ENCODE results near the gene MTCL3.

The MTCL3 gene

DNA sequence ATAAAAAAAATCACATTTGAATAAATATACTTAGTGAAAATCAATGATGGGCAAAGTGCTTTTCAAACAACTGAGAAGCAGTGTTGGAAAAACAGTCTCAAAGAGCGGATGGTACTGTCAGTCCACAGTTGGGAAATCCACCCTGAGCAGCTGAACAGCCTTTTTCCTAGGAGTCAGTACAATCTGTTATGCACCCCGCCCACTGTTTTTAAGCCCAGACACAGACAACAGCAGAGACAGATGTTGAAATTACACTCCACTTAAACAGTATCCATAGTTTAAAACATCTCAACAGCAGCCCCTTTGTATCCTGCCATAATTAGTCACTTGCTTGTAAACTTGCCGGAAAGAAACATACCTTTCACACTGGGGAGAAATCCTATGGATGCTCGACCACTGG is 60.3 kb downstream of the MTCL3 start:
- Histone ChIP-seq H3K9ac (no peak overlapping the region), H3K27ac (no peak overlapping the region)

DNA sequence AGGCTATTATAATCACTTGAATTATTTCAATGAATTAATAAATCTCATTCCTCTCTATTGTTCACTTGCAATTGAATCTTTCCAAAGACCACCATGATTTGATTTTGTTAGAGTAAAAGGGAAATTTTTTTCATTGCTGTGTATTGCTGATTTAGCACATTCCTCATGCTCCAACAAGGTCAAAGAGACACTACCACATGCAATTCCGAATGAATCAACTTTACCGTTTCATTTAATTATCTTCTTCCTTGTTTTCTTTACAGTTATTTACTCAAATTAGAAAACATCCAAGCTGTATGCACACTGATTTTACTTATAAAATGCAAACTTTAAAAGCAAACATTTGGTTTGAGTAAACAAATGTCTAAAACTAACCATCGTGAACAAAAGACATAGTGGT is 60.9 kb downstream of the MTCL3 start:
- no peaks in the 10 kb centered on the region for H4K20me1 ChIP-seq (ENCODE audit: insufficient read depth)
- no peaks in the 10 kb centered on the region for H3K27me3 ChIP-seq (ENCODE audit: insufficient read depth, low read depth)
- H3K36me3 ChIP-seq (ENCODE audit: insufficient read depth) = no peaks in the 10 kb centered on the region
- TF ChIP-seq, protein P1, sequence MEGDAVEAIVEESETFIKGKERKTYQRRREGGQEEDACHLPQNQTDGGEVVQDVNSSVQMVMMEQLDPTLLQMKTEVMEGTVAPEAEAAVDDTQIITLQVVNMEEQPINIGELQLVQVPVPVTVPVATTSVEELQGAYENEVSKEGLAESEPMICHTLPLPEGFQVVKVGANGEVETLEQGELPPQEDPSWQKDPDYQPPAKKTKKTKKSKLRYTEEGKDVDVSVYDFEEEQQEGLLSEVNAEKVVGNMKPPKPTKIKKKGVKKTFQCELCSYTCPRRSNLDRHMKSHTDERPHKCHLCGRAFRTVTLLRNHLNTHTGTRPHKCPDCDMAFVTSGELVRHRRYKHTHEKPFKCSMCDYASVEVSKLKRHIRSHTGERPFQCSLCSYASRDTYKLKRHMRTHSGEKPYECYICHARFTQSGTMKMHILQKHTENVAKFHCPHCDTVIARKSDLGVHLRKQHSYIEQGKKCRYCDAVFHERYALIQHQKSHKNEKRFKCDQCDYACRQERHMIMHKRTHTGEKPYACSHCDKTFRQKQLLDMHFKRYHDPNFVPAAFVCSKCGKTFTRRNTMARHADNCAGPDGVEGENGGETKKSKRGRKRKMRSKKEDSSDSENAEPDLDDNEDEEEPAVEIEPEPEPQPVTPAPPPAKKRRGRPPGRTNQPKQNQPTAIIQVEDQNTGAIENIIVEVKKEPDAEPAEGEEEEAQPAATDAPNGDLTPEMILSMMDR (conservative IDR thresholded peaks at IDR 0.05; ENCODE audit: low read depth, low read length) = no peak
- H3K4me3 ChIP-seq (IDR thresholded peaks at IDR 0.05; ENCODE audit: insufficient read depth, low read depth, low read length) = no peak overlapping the region
- H3K4me1 ChIP-seq (ENCODE audit: low read depth, poor library complexity, severe bottlenecking) = no peaks in the 10 kb centered on the region
- H3K4me2 ChIP-seq = no peak overlapping the region
- no peaks in the 10 kb centered on the region for H3K79me2 ChIP-seq (ENCODE audit: insufficient read depth, low read depth)
- H3K9ac ChIP-seq = no peak overlapping the region
- no peak overlapping the region for H2AFZ ChIP-seq (ENCODE audit: low read depth)
- H3K27ac ChIP-seq = no peak overlapping the region

More for the DNA sequence above, 60.3 kb downstream of the MTCL3 start:
- Histone ChIP-seq H3K79me2 (ENCODE audit: insufficient read depth, low read depth) (no peaks in the 10 kb centered on the region), H3K27me3 (ENCODE audit: insufficient read depth, low read depth) (no peaks in the 10 kb centered on the region), H3K4me3 (IDR thresholded peaks at IDR 0.05; ENCODE audit: insufficient read depth, low read depth, low read length) (no peak overlapping the region), H3K4me1 (ENCODE audit: low read depth, poor library complexity, severe bottlenecking) (no peaks in the 10 kb centered on the region), H2AFZ (ENCODE audit: low read depth) (no peak overlapping the region), H3K36me3 (ENCODE audit: insufficient read depth) (no peaks in the 10 kb centered on the region), H4K20me1 (ENCODE audit: insufficient read depth) (no peaks in the 10 kb centered on the region), H3K4me2 (no peak overlapping the region)
- TF ChIP-seq, protein P1 (conservative IDR thresholded peaks at IDR 0.05; ENCODE audit: low read depth, low read length) = no peak

DNA sequence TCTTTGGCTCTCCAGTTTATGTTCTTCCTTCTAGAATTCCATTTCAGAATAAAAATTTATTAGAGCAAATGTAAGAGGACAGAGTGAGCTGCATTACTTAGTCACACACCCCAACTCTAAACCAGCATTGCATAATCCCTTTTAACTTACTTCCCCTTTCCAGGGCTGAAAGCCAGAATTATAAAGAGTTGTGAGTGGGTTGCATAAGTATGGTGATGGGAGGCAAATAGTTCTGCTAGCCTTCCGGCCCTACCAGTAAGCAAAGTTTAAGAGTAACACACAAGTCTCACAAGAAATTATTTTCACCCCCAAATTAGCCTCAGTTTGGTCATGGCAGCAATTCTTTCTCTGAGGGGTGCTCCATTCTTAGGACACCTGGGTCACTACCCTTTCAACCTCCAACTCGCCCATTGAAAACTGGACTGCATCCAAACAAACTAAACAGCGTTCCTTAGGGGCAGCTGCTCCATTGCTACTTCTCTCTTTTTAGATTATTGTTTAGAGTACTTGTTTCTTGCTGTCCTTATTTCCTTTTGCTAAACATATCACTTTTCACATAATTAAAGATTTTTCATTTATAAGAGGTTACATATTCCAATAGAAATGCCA is 61.6 kb downstream of the MTCL3 start:
- Histone ChIP-seq H3K4me3 (IDR thresholded peaks at IDR 0.05; ENCODE audit: insufficient read depth, low read depth, low read length) (no peak overlapping the region), H3K27ac (no peak overlapping the region), H3K36me3 (ENCODE audit: insufficient read depth) (no peaks in the 10 kb centered on the region)

DNA sequence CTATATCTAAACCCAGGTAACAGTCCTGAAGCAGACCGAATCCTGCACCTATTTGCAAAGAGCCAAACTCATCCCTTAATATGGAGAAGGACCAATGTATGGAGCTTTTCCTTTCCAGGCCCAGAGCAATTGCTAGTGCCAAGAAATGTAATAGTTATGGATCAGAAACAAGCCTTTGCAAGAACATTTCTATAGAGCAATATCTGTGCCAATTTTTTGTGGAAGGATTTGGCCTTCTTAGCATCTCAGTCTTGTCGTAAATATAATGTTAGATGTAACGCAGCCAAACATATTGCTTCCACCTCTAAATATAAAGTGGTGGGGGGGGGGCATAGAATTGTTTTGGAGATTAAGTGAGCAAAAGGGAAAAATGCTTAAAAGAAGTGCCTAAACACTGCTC is 62.7 kb downstream of the MTCL3 start:
- no peaks in the 10 kb centered on the region for H4K20me1 ChIP-seq (ENCODE audit: insufficient read depth)
- no peaks in the 10 kb centered on the region for H3K36me3 ChIP-seq (ENCODE audit: insufficient read depth)
- H3K4me1 ChIP-seq (ENCODE audit: low read depth, poor library complexity, severe bottlenecking) = no peaks in the 10 kb centered on the region
- H3K9ac ChIP-seq = no peak overlapping the region
- H3K79me2 ChIP-seq (ENCODE audit: insufficient read depth, low read depth) = no peaks in the 10 kb centered on the region
- H3K27me3 ChIP-seq (ENCODE audit: insufficient read depth, low read depth) = no peaks in the 10 kb centered on the region
- no peak overlapping the region for H3K4me3 ChIP-seq (IDR thresholded peaks at IDR 0.05; ENCODE audit: insufficient read depth, low read depth, low read length)
- no peak overlapping the region for H3K27ac ChIP-seq
- TF ChIP-seq, protein P1 (conservative IDR thresholded peaks at IDR 0.05; ENCODE audit: low read depth, low read length) = no peak
- no peak overlapping the region for H3K4me2 ChIP-seq
- no peak overlapping the region for H2AFZ ChIP-seq (ENCODE audit: low read depth)

More for the DNA sequence above, 61.6 kb downstream of the MTCL3 start:
- no peaks in the 10 kb centered on the region for H4K20me1 ChIP-seq (ENCODE audit: insufficient read depth)
- H3K79me2 ChIP-seq (ENCODE audit: insufficient read depth, low read depth) = no peaks in the 10 kb centered on the region
- H3K27me3 ChIP-seq (ENCODE audit: insufficient read depth, low read depth) = no peaks in the 10 kb centered on the region
- no peak overlapping the region for H3K4me2 ChIP-seq
- H3K4me1 ChIP-seq (ENCODE audit: low read depth, poor library complexity, severe bottlenecking) = no peaks in the 10 kb centered on the region
- no peak overlapping the region for H2AFZ ChIP-seq (ENCODE audit: low read depth)
- TF ChIP-seq, protein P1 (conservative IDR thresholded peaks at IDR 0.05; ENCODE audit: low read depth, low read length) = no peak
- H3K9ac ChIP-seq = no peak overlapping the region

Measured in KMS-11 (cell line).